Esophagus mucosa (tissue), 1 donor: ENCODE data around the gene CDH6. TPM values are rescaled to one million over a fixed set of nuclear protein-coding genes. Genes with fewer than 3 reads are reported as not detected.

Source experiments
- ATAC-seq: fragments of 200-7000 bp; cut with Tn5 transposase; one replicate; pipeline ENCODE4 v1.9.1; 2020
- total RNA-seq: library from RNA; stranded (reverse); gene quantifications from one replicate; pipeline ENCODE4 v1.2.4, GENCODE V29; 2023
- donor health status: DM: yes; HTN: yes; CAD: no.

Gene CDH6
- 0.60 TPM for total RNA-seq

DNA sequence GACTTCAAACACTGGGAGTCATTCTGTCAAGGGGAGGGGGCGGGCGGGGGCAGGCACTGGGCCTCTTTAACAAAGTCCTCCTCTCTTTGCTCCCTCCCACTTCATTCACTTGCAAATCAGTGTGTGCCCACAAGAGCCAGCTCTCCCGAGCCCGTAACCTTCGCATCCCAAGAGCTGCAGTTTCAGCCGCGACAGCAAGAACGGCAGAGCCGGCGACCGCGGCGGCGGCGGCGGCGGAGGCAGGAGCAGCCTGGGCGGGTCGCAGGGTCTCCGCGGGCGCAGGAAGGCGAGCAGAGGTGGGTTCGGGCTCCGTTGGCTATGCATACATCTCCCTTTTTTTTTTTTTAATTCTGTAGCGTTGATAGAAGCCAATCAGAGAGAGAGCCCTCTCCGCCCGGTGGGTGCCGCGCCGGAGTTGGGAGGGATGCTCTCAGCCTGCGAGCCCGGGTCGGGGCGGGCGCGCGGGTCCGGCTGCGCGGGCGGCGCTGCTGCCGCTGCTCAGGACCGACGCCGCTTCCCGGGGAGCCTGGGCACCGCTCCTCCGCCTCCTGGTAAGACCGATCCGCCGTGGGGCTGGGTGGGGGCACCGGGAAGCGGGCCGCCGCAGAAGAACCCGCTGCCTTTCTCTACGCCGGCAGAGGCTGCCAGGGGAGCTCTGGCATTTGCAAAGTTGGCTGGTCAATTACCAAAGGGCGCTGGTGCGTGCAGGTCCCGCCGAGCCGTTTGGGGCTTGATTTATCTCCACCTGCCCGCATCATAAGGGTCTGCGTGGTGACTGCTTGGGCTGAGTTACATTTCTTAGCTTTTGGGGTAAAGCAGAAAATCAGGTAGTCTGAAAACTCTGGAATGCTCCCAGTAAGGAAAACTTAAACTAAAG lies at the start of gene CDH6:
Gene CDH6 (plus strand): TSS at position 96 of the 877 bp plus-strand sequence. CDS start 73,788 bp downstream, outside the sequence.
- ATAC-seq, result peak; percentile 29

DNA sequence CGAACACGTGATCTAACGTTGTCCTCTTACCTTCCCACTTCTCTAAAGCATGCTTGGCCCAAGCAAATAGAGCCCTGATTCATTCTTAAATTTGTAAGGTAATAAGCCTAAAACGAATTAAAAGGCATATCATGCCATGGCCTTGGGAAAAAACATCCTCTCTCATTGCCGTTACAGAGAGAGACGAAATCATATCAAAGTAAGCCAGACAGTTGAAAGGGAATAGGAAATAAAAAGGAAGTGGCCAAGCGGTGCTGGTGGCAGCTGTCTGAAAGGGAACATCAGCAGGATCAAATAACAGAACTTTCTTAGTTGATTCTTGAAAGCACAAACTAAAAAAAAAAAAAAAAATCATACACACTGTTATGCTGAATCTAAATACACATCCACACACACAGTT lies 49.1 kb upstream of the CDH6 start:
- ATAC-seq, result no peak

DNA sequence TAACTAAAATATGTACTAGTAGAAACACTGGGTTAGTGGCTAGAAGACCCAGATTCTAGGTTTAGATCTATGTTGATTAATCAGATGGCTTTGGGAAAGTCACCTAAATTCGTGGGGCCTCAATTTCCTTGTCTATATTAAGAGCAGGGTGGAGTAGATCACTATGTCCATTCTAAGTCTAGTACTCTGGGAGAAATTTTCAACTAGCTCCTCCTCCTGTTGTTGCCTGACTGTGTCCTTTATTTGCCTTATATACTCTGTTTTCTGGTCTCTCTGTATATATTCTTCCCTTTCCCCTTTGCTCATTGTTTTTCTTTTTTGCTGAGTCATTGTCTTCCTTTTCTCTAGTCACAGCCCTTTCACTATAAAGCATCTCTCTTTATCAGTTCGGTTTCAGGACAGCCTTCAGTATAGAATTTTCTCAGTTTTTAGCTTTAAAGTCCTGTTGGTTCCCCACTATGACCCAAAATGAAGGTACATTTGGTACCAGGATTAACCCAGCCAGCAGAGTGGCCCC lies 44.5 kb upstream of the CDH6 start:
- ATAC-seq, result no peak

DNA sequence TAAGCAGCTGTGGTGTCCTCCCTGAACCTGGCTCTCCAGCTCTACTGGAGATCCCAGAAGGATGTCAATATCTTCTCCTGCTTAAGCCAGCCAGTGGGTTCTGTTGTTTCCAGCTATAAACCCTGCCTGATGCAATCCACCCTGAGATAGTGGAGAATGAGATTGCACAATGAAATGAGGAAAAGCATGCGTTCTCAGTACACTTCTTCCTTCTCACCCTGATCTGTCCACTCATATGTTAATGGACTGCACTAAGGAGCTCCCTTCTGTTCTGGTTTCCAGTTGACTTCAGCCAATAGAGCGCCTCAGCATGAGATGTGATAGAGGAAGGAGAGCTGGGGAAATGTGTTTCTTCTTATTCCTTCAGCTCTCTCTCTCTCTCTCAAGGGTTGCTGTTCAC lies 40.0 kb upstream of the CDH6 start:
- no peak for ATAC-seq

GRCh38 chr5:31156631-31157160 lies 36.8 kb upstream of the CDH6 start:
- ATAC-seq, result no peak

DNA sequence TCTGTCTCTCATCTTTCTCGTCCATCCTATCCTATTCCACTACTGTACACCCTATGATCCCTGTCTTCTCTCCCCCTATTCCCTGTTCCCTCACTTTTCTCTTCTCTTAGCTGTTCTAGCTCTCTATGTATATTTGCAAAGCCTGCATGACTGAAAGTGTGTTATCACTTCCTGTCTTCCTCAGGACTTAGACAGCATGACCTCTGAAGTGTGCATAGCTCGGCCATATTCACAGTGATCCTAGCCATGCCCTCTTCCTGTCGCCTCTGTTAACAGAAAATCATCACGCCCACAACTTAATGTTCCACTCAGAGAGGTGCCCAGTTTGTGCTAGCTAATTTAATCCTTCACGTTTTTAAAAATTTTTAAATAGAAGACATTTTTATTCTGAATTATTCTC lies 35.8 kb upstream of the CDH6 start:
- no peak for ATAC-seq

DNA sequence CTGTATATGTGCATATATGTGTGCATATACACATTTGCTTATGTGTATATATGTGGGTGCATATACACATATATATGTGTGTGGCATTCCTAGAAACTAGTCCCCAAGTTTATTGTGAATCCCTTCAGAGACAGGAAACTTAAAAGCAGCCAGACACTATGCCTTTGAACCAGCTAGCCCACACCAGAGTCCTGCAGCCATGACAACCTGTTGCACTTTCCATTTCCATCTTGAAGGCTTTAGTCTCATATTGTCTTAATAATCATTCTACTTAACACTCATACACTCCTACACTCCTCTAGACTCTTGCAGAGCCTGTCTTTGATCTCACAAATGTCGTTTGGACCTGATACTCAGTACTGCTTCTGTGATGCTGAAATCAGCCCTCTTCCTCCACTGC lies 34.8 kb upstream of the CDH6 start:
- ATAC-seq, result no peak

DNA sequence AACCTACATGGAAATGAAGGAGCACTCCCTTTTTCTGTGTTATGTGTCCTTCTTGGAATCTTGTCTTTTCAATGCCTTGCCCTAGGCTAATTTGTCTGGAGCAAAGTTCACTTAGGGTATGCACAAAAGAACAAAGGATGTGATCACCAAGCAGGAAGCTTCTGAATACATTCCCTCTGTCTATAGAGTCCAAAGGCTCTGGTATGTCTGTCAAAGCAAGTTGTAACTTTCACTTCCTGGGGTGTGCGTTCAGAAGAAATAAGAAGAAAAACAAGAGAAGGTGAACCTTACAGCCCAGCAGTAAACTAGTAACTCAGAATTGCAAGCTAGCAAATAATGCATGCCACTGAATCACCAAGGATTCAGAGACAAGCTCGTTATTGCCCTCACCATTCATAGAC lies 31.7 kb upstream of the CDH6 start:
- no peak for ATAC-seq

DNA sequence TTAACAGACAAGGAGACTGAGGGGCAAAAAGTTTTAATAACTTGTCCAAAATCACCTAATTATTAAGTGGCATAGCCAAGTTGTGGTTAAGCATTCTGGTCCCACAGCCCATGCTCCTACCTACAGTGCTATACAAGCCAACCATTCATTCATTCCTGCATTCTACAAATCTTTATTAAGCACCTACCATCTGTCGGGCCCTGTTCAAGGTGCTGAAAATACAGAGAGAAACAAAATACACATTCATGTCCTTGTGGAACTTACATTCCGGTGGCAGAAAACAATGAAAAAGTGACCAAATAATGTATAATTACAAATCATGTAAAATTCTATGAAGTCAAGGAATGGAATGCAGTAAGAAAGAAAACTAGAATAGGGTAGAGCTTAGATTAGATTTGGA lies 27.8 kb upstream of the CDH6 start:
- ATAC-seq, result no peak

DNA sequence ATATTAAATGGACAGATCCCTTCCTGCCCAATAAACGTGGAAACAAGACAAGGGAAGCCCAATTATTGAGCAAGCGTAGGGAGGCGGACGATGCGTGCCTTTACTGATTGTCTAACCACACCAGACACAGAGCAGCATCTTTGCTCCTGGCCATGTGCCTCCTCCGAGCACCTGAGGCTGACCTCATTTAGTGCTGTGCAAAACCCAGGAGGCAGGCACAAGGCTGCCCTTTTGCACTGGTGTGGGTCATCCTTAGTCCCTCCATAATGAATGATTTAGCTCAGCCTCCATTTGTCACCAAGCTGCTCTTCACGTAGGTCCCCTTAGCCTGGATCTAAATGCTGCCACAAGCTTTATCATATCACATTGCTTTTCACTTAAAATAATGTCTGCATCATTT lies 24.1 kb upstream of the CDH6 start:
- ATAC-seq, result no peak

GRCh38 chr5:31172881-31173280 lies 20.6 kb upstream of the CDH6 start:
- no peak for ATAC-seq

DNA sequence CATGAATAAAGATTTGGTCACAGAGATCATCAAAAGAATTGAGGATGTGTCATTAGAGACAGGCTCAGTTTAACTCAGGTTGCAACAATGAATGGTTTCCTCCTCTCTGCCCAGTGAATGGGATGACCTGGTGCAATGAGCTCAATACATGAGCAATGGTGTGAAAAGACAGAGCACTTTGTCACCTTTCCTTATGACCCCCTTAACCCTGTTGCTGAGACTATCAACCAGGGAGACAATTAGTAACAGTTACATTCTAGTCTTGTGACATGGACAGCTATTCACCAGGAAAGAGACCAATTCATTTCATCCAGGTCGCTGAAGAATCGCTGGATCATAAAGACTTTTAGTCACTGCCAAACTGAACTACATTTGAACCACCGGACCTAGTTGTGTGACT lies 19.9 kb upstream of the CDH6 start:
- no peak for ATAC-seq

- no peak for ATAC-seq
Observed at GRCh38 chr5:31181376-31181987, 12.0 kb upstream of the CDH6 start.

DNA sequence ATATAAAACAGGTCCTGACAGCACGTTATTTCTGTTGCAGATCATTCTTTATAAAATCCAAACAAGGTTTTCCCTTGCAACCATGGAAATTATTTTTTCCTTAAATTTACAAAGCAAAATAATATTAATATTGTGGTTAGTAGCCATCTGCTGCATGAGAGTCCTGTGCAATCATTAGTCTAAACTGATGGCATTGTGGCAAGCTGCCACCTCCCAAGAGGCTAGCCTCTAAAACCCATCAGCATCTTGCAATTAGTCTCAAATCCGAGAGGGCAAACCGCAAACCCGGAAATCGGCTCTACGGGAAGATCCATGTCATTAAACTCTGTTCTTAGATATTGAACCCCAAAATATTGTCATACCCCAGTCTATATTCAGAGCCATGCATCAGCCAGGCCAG lies 11.3 kb upstream of the CDH6 start:
- no peak for ATAC-seq

- ATAC-seq, result no peak
Observed at GRCh38 chr5:31185951-31186350, 7.5 kb upstream of the CDH6 start.

GRCh38 chr5:31186672-31187267 lies 6.7 kb upstream of the CDH6 start:
- no peak for ATAC-seq

DNA sequence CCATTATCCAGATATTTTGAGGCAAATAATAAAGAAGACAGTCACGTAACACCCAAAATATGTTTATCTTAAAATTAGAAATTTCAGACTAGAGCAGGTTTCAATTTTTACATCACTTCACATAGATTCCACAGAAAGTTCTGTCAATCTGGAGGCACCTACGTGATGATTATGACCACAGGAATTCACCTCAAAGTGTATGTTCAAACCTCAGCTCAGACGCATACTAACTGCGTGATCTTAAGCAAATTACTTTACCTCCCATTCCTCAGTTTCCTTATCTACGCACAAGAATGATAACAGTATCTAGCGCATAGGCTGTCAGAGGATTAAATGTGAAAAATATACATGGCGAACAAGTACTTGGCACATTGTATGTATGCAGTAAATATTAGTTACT lies 5.9 kb upstream of the CDH6 start:
- ATAC-seq, result no peak

DNA sequence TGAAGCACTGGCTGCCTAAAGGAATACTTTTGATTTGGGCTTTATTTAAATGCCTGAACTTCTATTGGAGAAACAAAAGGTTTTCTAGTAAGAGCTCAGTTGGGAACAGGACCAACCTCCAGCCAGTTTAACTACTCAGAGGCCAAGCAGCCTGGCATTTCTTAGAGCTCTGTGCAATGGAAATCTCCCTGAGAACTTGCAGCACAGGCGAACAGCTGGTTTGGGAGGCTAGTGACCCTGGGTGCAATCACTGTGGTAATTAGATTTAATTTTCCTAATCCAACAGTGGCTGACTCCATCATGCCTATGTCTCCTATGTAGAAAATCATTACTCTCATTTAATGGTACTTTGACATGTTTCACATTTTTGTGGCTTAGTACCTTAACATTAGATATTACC lies 1.0 kb upstream of the CDH6 start:
- no peak for ATAC-seq

DNA sequence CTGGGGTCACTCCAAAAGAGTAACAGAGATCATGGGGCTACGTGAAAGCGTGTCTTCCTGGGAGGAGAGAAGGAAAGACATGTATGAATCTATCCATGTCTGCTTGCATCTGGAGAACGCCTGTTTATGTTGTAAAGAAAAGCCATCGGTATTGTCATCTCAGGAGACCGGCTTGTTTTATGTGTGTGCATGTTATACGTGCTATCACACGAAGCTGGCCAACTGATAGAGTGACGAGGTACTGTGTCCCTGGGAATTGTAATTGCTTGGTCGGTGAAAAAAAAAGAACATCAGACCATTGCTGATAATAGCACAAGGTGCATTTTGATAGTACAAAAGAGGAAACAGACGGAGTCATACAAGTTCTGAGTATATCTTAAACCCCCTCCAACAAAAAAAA lies 370 bp upstream of the CDH6 start:
- no peak for ATAC-seq

- ATAC-seq, result no peak
Observed at GRCh38 chr5:31194468-31194813, 955 bp downstream of the CDH6 start.

DNA sequence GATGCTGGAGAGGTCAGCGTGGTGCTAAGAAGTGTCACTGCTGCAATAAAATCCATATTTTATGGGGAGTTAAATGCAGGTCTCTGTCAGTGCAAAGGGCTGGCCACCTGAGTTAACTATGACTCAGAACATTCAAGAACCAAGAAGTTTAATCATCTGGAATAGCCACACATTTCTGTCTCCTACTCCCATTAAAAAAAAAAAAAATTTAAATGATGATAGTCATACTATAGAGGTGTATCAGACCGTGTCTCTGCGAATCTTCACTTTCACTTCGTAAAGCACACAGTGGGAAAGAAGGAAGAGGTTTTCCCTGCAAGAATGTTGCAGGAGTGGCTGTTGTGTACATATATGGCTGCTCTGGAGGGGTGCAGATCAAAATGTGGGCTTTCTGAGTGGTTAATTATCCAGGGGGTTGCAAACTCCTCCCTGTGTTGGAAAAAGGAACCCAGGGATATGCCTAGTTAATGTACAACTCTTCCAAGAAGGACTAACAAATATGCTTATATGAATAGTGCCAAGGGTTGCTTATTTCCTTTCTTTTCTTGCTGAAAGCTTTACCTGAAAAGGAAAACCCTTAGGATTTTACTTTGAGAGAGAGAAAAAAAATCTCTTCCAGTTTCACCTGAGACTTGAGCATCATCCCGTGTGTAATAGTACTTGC lies 1.5 kb downstream of the CDH6 start:
- ATAC-seq, result no peak

- no peak for ATAC-seq
Observed at GRCh38 chr5:31196309-31196708, 2.8 kb downstream of the CDH6 start.

DNA sequence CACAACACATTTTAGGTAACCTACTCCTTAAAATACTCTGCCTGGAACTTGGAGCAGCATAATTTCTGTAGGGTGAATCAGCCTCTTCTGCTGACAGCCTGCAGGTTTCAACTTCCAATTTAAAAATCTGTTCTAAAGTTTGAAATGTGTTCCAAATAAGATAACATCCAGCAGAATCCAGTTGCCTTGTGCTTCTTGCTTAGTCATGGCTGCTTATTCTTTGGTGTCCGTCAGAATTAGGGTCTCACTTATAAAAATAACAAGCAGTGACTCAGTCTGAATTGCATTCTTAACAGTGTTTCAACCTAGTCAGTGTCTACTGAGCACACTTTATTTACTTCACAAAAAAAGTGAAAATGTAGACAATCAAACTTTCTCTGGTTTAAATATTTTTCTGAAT lies 3.7 kb downstream of the CDH6 start:
- no peak for ATAC-seq
